HG03159 (cell line): ENCODE results near the gene ZDHHC14.

ENCODE experiments used
- ATAC-seq: cut with Tn5 transposase; IDR thresholded peaks from one replicate; pipeline ENCODE4 v1.9.1; 2021; ENCODE audit warnings: mild to moderate bottlenecking, moderate library complexity; ENCODE audit not compliant: unreplicated experiment

The ZDHHC14 gene

DNA sequence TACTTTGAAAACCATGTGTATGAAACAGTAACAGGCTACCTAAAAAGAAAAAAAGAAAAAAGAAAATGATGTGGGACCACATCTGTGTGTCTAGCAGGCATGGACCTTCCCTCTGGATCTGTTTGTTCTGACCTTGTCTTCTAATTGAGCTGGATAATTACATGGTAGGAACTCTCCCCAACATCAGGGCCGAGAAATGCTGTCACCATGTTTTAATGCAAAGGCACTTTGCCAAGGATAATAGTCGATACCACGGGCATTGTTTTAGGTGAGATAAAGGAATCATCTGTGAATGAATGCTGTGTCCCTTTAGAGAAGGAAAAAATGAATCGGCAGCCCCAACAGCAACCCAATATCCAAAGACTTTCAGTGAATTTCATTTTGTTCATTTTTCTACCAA is 149.1 kb downstream of the ZDHHC14 start:
- no peak for ATAC-seq

DNA sequence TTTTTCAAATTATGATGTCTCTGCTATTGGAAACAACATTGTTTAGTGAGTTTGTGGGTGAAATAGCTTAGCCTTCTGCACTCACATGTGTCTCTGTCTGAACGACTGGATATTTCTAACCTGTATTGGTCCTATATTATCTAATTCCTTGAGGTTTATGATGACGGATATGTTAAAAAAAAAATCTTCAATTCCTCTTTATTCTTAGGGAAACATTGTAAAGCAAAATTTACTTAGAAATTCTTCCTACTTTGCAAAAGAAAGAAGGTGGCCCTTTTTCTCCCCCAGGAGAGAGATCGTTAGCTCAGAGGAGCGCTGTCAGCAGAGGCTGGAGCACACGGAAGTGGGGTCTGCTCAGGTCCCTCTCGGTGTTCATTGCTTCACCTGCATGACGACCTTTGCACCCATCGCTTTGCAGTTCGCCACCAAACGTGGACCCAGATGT is 149.8 kb downstream of the ZDHHC14 start:
- ATAC-seq = no peak

DNA sequence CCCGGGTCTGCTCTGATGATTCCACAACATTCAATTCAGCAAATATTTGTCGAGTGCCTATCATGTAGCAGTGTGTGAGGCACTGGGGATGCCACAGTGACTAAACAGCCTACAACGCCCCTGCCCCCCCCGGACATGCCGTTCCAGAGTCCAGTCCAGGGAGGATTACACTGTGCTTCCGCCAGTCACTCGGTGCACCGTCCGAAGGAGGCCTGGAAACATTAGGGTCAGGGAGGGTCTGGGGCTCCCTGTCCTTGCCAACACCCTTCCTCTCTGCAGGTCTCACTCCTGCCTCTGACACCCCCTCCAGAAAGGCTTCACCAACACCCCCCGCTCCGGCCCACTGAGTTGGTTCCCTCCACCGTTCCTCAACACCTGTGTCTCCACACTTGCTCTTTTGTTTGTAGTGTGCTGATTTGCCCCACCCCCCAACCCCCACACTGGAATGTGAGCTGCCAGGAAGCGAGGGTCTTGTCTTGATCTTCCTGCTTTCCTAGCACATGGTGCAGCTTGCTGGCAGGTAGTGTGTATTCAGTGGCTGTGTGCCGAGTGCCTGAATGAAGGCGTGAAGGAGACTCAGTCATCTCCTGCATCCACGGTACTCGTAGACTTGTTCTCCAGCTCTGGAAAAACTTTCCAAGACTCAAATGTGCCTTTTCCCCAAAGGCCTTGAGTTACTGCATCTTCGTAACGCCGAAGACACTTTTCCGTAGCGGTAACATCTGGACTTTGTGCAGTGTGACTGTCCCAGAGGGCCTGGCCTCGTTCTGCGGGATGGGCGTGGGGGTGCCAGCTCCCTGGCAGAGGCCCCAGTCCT is 150.4 kb downstream of the ZDHHC14 start:
- ATAC-seq = no peak

DNA sequence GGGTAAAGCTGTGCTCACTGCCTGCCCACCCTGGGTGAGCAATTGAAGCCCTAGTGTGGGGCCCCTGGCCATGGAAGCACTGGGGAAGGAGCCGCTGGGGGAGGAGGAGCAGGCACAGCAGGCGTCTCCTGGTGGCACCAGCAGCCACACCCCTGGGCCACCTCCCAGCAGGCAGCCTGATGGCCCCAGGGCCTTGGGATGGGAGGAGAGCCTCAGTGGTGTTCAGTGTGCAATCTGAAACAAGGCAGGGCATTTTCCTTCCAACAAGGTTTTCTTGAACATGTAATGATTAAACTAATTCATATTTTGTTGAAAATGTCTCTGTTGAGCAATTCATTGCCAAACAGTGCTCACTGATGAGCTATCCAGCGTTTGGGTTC is 151.0 kb downstream of the ZDHHC14 start:
- ATAC-seq = no peak

DNA sequence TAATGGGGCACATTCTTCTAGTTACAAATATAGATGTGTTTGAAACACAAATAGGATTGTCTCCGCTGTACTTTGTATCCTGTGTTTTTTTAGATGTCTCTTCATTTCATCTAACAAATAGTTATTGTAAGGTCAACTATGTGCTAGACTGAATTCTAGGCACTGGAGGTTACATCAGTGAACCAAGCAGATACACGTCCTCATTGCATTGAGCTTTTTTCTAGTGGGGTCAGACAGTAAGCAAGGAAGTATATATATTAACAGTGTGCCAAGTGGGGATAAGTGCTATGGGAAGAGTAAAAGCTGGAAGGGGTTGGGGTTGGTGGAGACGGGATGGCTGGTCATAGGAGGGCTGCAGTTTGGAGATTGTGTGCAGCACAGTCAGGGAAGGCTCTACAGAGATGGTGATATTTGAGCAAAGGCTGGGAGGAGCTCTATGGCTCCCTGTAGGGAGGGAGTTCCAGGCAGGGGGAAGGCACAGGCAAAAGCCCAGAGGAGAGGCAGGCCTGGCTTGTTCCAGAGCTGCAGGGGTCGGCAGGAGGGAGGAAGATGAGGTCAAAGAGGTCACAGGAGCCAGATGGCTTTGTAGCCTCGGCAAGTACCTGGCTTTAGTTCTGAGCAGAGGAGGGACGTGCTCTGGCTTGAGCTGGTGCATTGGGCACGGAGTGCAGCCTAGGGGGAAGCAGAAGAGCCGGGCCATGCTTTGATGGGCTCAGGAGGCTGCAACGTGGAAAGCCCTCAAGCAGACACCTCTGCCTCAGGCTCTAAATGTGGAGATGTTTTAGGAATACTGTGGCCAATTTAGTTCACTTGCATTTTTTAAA is 152.3 kb downstream of the ZDHHC14 start:
- ATAC-seq = no peak

DNA sequence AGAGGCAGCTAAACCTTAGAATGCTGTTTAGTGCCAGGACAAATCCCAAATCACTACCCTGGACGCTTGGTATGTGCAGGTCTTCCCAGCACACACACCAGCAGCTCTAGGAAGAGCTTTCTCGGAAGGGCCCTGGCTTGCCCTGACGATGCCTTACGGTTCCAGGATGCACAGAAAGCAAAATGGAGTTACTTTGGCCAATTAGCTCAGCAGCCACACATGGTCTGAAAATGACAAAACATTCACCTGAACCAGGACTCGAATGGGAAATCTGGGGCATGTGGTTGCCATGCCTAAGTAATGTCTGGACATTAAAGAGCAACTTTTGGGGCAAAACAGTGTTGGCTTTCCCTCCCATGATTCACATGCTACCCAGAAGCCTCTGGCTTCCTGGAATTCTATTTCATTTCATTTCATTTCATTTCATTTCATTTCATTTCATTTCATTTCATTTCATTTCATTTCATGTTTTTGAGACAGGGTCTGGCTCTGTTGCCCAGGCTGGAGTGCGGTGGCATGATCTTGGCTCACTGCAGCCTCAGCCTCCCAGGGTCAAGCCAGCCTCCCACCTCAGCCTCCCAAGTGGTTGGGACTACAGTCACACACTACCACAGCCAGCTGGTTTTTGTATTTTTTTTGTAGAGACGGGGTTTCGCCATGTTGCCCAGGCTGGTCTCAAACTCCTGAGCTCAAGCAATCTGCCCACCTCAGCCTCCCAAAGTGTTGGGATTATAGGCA is 153.3 kb downstream of the ZDHHC14 start:
- no peak for ATAC-seq

DNA sequence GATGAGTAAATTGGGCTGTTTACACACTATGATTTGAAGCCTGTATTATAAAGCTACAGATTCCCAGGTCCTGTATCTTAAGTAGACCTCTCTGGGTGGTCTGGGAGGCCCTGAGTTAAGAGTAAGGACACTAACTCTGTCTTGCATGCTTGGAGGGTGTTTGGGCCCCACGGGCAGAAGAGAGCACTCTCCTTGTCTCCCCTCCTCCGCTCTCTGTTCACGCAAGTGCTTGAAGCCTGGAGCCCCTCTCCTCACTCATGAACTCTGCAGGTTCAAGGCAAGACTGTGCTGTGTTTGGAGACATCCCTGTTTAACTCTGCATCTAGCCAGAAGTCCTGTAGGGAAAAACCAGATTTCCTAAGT is 154.0 kb downstream of the ZDHHC14 start:
- no peak for ATAC-seq

DNA sequence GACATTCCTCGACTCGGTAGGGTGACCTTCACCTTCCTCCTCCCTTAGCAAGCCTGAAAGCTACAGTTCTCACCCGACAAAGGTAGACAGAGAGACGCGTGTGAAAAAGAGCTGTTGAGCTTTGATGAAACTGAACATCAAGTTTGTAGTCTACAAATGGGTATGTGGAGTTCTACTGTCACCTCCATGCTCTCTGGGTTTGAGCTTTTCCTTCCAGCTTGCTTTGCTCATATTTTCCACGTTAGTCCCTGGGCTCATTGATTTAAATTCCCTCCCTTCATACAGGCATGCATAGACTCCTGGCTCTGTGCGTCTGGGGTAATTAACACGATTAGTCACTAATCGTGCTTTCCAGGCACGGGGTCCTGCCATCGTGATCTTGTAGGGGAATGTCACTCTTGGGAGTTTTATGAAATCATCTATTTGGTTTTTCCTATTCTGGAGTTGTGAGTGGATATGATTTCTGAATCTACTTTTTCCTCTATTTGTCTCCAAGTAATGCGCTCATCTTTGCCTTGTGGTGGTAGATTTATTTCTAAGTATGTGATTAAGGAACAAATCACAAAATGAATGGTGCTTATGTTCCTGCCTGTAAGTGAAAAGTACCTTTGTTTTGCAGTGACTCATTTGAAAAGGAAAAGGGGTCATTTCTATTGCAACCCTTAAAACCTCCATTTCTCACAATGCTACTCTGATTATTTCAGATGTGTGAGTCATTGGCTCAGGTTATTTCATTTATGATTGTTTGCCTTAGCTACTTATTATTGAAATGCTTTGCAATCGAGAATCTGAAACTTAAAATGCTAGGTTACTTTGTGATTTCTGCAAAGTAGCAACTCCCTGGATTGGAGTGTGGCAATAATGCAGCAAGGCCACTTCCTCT is 154.6 kb downstream of the ZDHHC14 start:
- peak; percentile 76 for ATAC-seq

DNA sequence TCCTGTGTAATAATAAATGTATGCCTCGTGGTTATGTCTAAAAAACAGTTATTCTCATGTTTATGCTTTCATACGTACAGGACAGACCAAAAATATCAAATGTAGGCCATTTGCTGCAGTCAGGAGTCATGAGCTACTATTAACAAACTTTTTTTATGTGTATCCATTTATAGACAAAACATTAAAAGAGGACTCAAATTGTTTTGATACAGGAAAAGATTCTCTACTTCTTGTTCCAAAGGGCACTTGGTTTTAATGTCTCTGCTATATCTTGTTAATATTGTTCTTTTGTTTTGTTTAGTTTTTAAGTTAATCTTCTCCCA is 155.2 kb downstream of the ZDHHC14 start:
- ATAC-seq = no peak

DNA sequence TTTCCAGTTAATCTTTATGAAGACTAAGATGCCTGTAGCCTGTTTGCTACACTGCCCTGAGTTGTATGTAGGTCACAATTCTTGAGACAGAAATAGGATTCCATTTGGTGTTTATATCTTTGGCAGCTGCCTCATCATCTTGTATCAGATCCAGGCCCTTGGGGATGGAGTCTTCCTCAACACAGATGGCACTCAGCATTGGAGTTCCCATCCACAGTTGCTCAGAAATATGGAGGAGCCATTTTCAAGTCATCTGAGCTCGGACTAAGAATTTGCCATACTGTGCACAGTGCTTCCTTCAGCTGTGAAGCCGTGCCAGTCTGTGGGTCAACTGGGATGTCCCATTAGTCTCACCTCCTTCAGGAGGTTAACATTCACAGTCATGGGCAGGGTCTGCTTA is 156.6 kb downstream of the ZDHHC14 start:
- ATAC-seq = no peak

DNA sequence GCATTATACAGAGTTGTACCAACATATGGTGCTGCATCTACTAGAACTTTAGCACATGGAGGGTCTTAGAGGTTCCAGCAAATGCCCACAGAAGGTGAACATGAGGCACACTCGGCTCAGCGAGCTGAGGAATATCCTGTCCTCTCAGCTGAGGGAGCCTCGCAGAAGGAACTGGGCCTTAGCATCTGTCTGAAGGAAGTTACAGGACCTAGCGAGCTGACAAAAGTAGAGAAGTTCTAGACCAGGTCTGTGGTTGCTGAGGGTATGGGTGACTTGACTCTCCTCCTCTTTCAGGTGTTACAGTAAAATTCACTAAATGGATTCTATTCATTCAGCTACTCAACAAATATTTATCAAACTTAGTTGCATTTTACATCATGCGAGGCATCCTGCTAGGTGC is 157.2 kb downstream of the ZDHHC14 start:
- no peak for ATAC-seq

DNA sequence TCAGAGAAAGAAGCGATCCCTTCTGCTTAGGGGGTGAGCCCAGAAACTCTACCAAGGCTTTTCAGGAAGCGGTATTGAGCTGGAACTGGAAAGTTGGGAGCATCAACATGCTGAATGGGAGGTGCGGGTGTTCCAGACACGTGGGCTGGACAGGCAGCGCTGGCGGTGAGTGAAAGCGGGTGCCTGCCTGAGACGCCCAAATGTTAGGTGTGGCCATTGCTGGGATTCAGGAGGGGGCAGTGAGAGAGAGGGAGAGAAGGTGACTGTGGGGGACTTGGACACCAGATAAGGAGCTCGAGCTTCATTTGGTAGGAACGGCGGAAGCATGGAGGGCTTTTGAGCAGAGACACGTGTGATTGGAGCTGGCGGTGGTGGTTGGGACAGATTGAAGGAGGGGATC is 157.7 kb downstream of the ZDHHC14 start:
- no peak for ATAC-seq

DNA sequence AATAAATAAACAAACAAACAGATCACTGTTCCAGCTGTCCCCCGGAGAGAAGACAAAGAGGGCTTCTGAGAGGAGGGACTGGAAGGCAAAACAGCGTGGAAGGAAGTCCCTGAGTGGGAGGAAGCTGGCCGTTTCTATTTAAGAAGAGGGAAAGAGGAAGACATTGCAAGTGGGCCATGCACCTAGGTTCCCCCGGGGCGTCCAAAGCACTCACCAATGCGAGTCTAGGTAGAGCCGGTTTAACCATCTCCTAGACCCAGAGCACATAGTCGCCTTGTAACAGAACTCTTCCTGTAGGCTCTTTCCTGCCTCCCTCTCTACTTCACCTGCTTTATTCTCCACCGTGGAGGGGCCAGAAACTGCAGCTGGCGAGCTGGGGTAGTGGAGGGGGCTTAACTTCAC is 158.4 kb downstream of the ZDHHC14 start:
- ATAC-seq = no peak

DNA sequence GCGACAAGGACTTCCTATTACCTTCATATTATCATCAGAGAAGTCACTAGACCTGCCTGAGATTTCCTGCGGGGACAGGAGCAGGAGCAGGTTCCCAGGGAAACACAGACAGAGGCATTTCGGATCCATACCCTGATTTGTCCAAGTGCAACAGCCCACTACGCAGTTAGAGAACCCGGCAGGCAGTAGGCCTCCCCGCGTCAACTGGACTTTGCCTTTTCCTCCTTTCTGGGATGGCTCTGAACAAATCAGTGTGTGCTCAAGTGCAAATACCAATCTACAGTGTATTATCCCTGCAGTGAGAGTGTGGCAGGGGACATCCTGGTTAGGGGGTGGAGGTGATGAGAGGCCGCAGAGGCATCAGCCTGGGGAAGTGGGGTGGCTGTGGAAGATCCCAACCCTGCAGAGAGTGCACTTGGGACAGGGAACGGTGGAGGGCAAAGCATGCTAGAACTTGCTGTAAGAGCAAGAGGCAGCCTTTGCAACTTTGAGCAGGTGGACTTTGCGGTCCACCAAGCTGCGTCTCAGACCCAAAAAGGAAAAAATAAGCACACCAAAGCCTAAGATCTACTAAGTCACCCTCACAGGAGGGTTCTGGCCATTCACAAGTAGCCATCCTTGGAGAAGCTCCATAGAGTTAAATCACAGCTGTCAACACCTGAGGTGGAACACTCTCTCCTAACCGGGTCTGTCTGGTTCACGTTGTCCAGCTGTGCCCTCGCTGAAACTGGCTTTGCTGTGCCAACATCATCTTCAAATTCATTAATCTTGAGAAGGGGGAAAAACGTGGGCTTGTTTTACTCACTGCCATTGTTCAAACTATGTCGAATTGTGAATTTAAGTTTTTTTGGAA is 159.1 kb downstream of the ZDHHC14 start:
- ATAC-seq = no peak

DNA sequence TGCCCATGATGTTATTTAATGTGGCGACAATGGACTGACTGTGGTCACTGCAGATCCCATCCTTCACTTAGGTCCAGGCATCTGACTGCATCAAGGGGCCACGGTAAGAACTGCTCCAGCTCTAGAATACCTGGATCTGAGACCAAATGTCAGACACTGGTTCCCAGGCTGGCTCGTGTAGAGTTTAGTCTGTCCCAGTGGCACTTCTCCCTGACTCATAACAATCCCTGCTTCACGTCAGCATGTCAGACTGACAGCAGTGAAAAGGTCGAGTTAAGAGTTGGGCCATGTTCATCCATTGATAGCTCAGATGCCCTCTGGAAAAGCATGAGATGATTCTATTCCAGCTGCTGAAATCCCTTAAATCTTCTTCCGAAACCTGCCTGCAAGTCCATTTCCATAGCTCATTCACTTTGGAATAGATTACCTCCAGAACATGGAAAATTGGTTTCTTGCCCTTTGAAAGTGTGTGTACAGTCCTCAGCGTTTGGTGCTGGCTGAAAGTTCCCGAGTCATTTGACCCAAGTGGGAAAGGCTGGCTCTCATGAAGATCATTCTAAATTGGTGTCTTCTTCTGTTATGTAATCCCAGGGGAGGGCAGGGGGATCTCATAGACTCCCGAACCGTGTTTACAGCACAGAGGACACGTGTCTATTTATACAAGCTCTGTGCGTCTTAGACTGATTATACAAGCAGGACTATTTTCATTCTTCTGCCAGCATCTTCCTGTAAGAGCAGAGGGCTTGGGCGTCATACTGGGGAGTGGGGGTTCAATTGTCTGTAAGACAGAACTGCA is 160.8 kb downstream of the ZDHHC14 start:
- ATAC-seq = no peak

DNA sequence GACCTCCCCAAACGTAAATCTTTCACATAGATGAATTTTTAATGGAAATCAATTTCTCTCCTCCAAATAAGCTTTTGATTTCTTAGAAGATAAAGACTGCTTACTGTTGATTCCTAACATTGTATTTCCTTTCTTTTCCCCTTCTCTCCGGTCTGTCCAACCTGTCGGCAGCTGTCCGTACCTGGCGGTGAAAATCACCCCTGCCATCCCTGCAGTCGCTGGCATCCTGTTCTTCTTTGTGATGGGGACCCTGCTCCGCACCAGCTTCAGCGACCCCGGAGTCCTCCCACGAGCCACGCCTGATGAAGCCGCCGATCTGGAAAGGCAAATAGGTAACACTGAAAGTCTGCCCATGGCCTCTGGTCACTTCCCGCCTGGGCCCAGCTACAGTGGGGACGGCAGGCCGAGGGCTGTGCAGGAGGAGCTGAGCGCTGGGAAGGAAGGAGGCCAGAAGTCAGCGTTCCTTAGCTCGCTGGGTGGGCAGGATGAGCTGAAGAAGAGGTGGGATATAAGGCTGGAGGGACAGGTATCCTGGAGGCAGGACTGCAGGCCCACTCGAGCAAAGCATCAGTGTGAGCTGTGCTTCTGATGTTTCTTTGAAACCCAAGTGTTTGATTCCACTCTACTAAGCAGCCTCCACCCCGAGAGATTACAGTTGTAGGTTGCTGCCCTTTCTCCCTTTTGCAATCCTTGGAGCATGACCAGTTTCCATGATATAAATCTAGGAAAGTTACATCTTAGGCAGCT is 161.6 kb downstream of the ZDHHC14 start:
- no peak for ATAC-seq

DNA sequence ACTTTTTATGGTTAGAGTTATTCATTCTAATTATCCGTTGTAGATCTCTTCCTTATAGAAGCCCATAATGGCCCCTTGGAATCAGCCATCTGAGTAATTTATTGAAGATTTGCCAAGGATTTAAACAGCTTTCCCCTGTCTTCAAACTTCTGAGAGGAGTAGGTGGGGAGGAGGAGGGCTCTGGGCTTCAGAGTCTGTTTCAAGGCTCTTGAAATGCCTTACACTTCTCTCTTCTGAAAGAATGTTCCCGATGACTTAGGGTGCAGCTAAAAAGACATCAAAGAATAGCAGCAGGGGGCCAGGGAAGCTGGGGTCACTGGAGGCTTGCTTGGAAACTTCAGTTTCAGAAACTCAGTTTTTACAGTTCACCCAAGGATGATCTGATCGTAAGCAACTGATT is 165.3 kb downstream of the ZDHHC14 start:
- no peak for ATAC-seq

DNA sequence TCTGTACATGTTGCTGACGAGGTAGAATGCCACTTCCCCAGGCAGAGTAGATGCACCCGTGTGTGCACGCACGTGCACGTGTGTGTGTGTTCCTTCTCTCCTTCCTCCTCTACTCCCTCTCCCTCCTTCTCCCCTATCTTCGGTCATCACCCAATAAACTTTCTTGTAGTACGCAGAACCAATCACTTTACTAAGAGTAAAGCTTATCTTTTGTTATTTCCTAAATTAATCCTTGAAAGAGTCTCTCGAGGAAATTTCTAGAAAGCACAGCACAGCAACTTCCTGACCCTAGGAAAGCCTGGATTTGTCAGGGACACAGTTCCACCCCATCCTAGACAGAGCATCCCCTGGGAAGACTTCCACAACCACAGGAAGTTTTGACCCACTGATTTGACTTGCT is 166.1 kb downstream of the ZDHHC14 start:
- no peak for ATAC-seq
